Trophoblast cell (in vitro differentiated cells and primary cell): ENCODE results near the gene PTH1R.

Experiments
- DNase-seq, 2 donors: peaks; one replicate each; pipeline ENCODE4 v3.0.0-alpha.2; 2016
- H2AFZ ChIP-seq: 2 replicates; pipeline ENCODE4 v1.6.1; 2013; ENCODE audit warnings: low read length, moderate library complexity, mild to moderate bottlenecking; ENCODE audit not compliant: insufficient read depth, poor library complexity
- H2AK5ac ChIP-seq: 2 replicates; pipeline ENCODE4 v1.6.1; 2013; ENCODE audit warnings: mild to moderate bottlenecking, low read length
- H2BK120ac ChIP-seq: 2 replicates; pipeline ENCODE4 v1.6.1; 2013; ENCODE audit warnings: low read length, mild to moderate bottlenecking, moderate library complexity; ENCODE audit not compliant: insufficient read depth, poor library complexity
- H2BK12ac ChIP-seq: 2 replicates; pipeline ENCODE4 v1.6.1; 2013; ENCODE audit warnings: mild to moderate bottlenecking, low read length, moderate library complexity
- H2BK5ac ChIP-seq: 2 replicates; pipeline ENCODE4 v1.6.1; 2013; ENCODE audit warnings: low read length, low read depth, moderate library complexity, mild to moderate bottlenecking; ENCODE audit not compliant: poor library complexity
- H3K14ac ChIP-seq: 2 replicates; pipeline ENCODE4 v1.6.1; 2013; ENCODE audit warnings: mild to moderate bottlenecking, low read length
- H3K18ac ChIP-seq: 2 replicates; pipeline ENCODE4 v1.6.1; 2013; ENCODE audit warnings: mild to moderate bottlenecking, low read length
- H3K23ac ChIP-seq: 2 replicates; pipeline ENCODE4 v1.6.1; 2013; ENCODE audit warnings: low read length
- H3K27ac ChIP-seq: 2 replicates; pipeline ENCODE4 v1.5.1; 2013; ENCODE audit warnings: low read depth, mild to moderate bottlenecking, inconsistent platforms, low read length, moderate library complexity
- H3K27me3 ChIP-seq: 2 replicates; pipeline ENCODE4 v1.6.1; 2013; ENCODE audit warnings: inconsistent platforms, mild to moderate bottlenecking, low read length, moderate library complexity; ENCODE audit not compliant: insufficient read depth
- H3K36me3 ChIP-seq, 2 experiments: 1 replicate in 1 of 2; 2 replicates in 1 of 2; pipeline ENCODE4 v1.6.1; 2013; ENCODE audit warnings: low read length in 2 of 2, mild to moderate bottlenecking in 2 of 2, moderate library complexity in 1 of 2; ENCODE audit not compliant: insufficient read depth in 2 of 2, control insufficient read depth in 1 of 2
- H3K4ac ChIP-seq: 2 replicates; pipeline ENCODE4 v1.6.1; 2013; ENCODE audit warnings: low read depth, mild to moderate bottlenecking, low read length, moderate library complexity
- H3K4me1 ChIP-seq, 2 experiments: 1 replicate in 1 of 2; 2 replicates in 1 of 2; pipeline ENCODE4 v1.6.1; 2013; ENCODE audit warnings: low read length in 2 of 2, mild to moderate bottlenecking in 2 of 2, moderate library complexity in 1 of 2; ENCODE audit not compliant: insufficient read depth in 2 of 2, control insufficient read depth in 1 of 2
- H3K4me2 ChIP-seq: 2 replicates; pipeline ENCODE4 v1.6.1; 2013; ENCODE audit warnings: inconsistent platforms, mild to moderate bottlenecking, low read length, moderate library complexity
- H3K4me3 ChIP-seq: 2 replicates; pipeline ENCODE4 v1.5.1; 2013; ENCODE audit warnings: mild to moderate bottlenecking, low read depth, low read length, inconsistent platforms
- H3K79me1 ChIP-seq: one replicate; pipeline ENCODE4 v1.6.1; 2013; ENCODE audit warnings: low read length
- H3K79me2 ChIP-seq: 2 replicates; pipeline ENCODE4 v1.6.1; 2013; ENCODE audit warnings: low read length, mild to moderate bottlenecking; ENCODE audit not compliant: control insufficient read depth, insufficient read depth, poor library complexity
- H3K9ac ChIP-seq: 2 replicates; pipeline ENCODE4 v1.6.1; 2013; ENCODE audit warnings: mild to moderate bottlenecking, low read length
- H3K9me3 ChIP-seq: 2 replicates; pipeline ENCODE4 v1.6.1; 2013; ENCODE audit warnings: low read depth, mild to moderate bottlenecking, control low read depth, inconsistent platforms, low read length; ENCODE audit not compliant: insufficient read depth
- H4K12ac ChIP-seq: 2 replicates; pipeline ENCODE4 v1.6.1; 2013; ENCODE audit warnings: low read depth, mild to moderate bottlenecking, low read length, moderate library complexity
- H4K8ac ChIP-seq: 2 replicates; pipeline ENCODE4 v1.6.1; 2013; ENCODE audit warnings: low read depth, mild to moderate bottlenecking, low read length, moderate library complexity
- H4K91ac ChIP-seq: one replicate; pipeline ENCODE4 v1.6.1; 2013; ENCODE audit warnings: low read depth, mild to moderate bottlenecking, low read length, moderate library complexity
- WGBS: extraction: QIAGEN DNeasy Blood & Tissue Kit; methylation state at CpG from one replicate; pipeline ENCODE4 v1.1.7; 2013; ENCODE audit warnings: missing lambda C conversion rate; ENCODE audit not compliant: insufficient read length, insufficient coverage; ENCODE audit errors: extremely low coverage; 5-methylcytosine and 5-hydroxymethylcytosine counted together

PTH1R gene

GRCh38 chr3:46903341-46904302 is 26.1 kb downstream of the PTH1R start:
- no peak overlapping the region for H4K8ac ChIP-seq
- WGBS = no CpG with 5 or more reads among the region's 21 CpGs
- H2AK5ac ChIP-seq = peak overlapping the region; percentile 23
- no peaks in the 10 kb centered on the region for H3K27me3 ChIP-seq
- H3K9me3 ChIP-seq = peaks cover 2% of the 10 kb centered on the region
- no peak overlapping the region for H3K4ac ChIP-seq
- H3K14ac ChIP-seq = peak overlapping the region; percentile 20
- H3K4me2 ChIP-seq = no peak overlapping the region
- no peak overlapping the region for H3K23ac ChIP-seq
- H3K79me2 ChIP-seq = no peaks in the 10 kb centered on the region
- DNase-seq = peak in 1 of 2 donors; percentile 45
- no peak overlapping the region for H2BK12ac ChIP-seq
- H2AFZ ChIP-seq = no peak overlapping the region
- peaks cover 3% of the 10 kb centered on the region in 2 experiments for H3K4me1 ChIP-seq
- H3K27ac ChIP-seq = no peak overlapping the region
- H3K79me1 ChIP-seq = no peaks in the 10 kb centered on the region
- no peaks in the 10 kb centered on the region for H3K36me3 ChIP-seq
- H3K9ac ChIP-seq = no peak overlapping the region
- H4K91ac ChIP-seq = no peak overlapping the region
- no peak overlapping the region for H2BK120ac ChIP-seq
- H3K18ac ChIP-seq = no peak overlapping the region
- H4K12ac ChIP-seq = no peak overlapping the region
- H3K4me3 ChIP-seq = no peak overlapping the region
- no peak overlapping the region for H2BK5ac ChIP-seq

- no CpG with 5 or more reads among the region's 18 CpGs for WGBS
- Histone ChIP-seq H2BK12ac (no peak overlapping the region), H3K79me1 (no peaks in the 10 kb centered on the region)
Observed at GRCh38 chr3:46904303-46905212, 27.0 kb downstream of the PTH1R start.

GRCh38 chr3:46905213-46905560 is 27.7 kb downstream of the PTH1R start:
- Histone ChIP-seq H3K23ac (no peak overlapping the region), H2AK5ac (no peak overlapping the region), H4K91ac (no peak overlapping the region), H4K12ac (no peak overlapping the region), H4K8ac (no peak overlapping the region), H3K79me1 (no peaks in the 10 kb centered on the region), H3K4me1 (peaks cover 3% of the 10 kb centered on the region in 2 experiments), H3K14ac (no peak overlapping the region), H2BK12ac (no peak overlapping the region), H3K36me3 (no peaks in the 10 kb centered on the region), H2AFZ (no peak overlapping the region), H3K27me3 (no peaks in the 10 kb centered on the region), H3K79me2 (no peaks in the 10 kb centered on the region), H3K18ac (no peak overlapping the region), H2BK120ac (no peak overlapping the region), H3K4ac (no peak overlapping the region), H3K4me3 (no peak overlapping the region), H3K4me2 (no peak overlapping the region), H3K9ac (no peak overlapping the region), H2BK5ac (no peak overlapping the region), H3K27ac (no peak overlapping the region), H3K9me3 (peaks cover 2% of the 10 kb centered on the region)
- DNase-seq = no peak
- no CpG with 5 or more reads among the region's 3 CpGs for WGBS

More at GRCh38 chr3:46904303-46905212, 27.0 kb downstream of the PTH1R start:
- Histone ChIP-seq H3K4me3 (no peak overlapping the region), H3K4me1 (peaks cover 3% of the 10 kb centered on the region in 2 experiments), H3K23ac (no peak overlapping the region), H3K14ac (no peak overlapping the region), H3K27ac (no peak overlapping the region), H3K4ac (no peak overlapping the region), H2BK120ac (no peak overlapping the region), H4K91ac (no peak overlapping the region), H3K9me3 (peaks cover 2% of the 10 kb centered on the region), H3K18ac (no peak overlapping the region), H2AFZ (no peak overlapping the region), H3K9ac (no peak overlapping the region), H3K36me3 (no peaks in the 10 kb centered on the region), H4K12ac (no peak overlapping the region), H4K8ac (no peak overlapping the region), H3K27me3 (no peaks in the 10 kb centered on the region), H3K4me2 (no peak overlapping the region), H2BK5ac (no peak overlapping the region), H2AK5ac (no peak overlapping the region), H3K79me2 (no peaks in the 10 kb centered on the region)
- DNase-seq = no peak

- Histone ChIP-seq H3K4ac (no peak overlapping the region), H3K27ac (no peak overlapping the region), H2BK12ac (no peak overlapping the region), H2BK5ac (no peak overlapping the region), H3K36me3 (no peaks in the 10 kb centered on the region), H2AK5ac (no peak overlapping the region), H3K79me1 (no peaks in the 10 kb centered on the region), H3K14ac (no peak overlapping the region), H3K4me2 (no peak overlapping the region), H3K23ac (no peak overlapping the region), H3K79me2 (no peaks in the 10 kb centered on the region), H2AFZ (no peak overlapping the region), H3K9me3 (peaks cover 2% of the 10 kb centered on the region), H3K4me1 (peaks cover 3% of the 10 kb centered on the region in 2 experiments), H2BK120ac (no peak overlapping the region), H4K12ac (no peak overlapping the region), H3K4me3 (no peak overlapping the region), H3K27me3 (no peaks in the 10 kb centered on the region), H4K91ac (no peak overlapping the region), H3K18ac (no peak overlapping the region), H4K8ac (no peak overlapping the region), H3K9ac (no peak overlapping the region)
- DNase-seq = no peak
- WGBS = no CpG with 5 or more reads among the region's 11 CpGs
Observed at GRCh38 chr3:46905661-46906451, 28.3 kb downstream of the PTH1R start.
